HG02970 (cell line): ENCODE data around the gene MLN.

Source experiments
- ATAC-seq: cut with Tn5 transposase; IDR thresholded peaks from one replicate; pipeline ENCODE4 v1.9.1; 2021; ENCODE audit warnings: mild to moderate bottlenecking, moderate library complexity, moderate number of reproducible peaks; ENCODE audit not compliant: unreplicated experiment, low FRiP score

The MLN gene

GRCh38 chr6:33803571-33804053, at the start of gene MLN:
MLN (minus strand) TSS chr6:33804003; CDS start chr6:33801163, 2,840 bp downstream.
- ATAC-seq = no peak

GRCh38 chr6:33853026-33853425, 49.2 kb upstream of the MLN start:
- no peak for ATAC-seq

- no peak for ATAC-seq
These were observed 48.2 kb upstream of the MLN start for GRCh38 chr6:33851959-33852358.

- ATAC-seq = no peak
These were observed 47.2 kb upstream of the MLN start for GRCh38 chr6:33850869-33851541.

GRCh38 chr6:33850296-33850695, 46.5 kb upstream of the MLN start:
- no peak for ATAC-seq

- no peak for ATAC-seq
These were observed 45.8 kb upstream of the MLN start for GRCh38 chr6:33849500-33850075.

- no peak for ATAC-seq
These were observed 44.7 kb upstream of the MLN start for GRCh38 chr6:33848484-33848883.

GRCh38 chr6:33847867-33848266, 44.1 kb upstream of the MLN start:
- no peak for ATAC-seq

- no peak for ATAC-seq
These were observed 43.3 kb upstream of the MLN start for GRCh38 chr6:33847078-33847477.

- ATAC-seq = no peak
These were observed 42.4 kb upstream of the MLN start for GRCh38 chr6:33846226-33846625.

GRCh38 chr6:33845031-33845745, 41.4 kb upstream of the MLN start:
- no peak for ATAC-seq

GRCh38 chr6:33843131-33844121, 39.6 kb upstream of the MLN start:
- no peak for ATAC-seq

- ATAC-seq = no peak
These were observed 38.1 kb upstream of the MLN start for GRCh38 chr6:33841868-33842267.

GRCh38 chr6:33841070-33841469, 37.3 kb upstream of the MLN start:
- no peak for ATAC-seq

- ATAC-seq = no peak
These were observed 36.5 kb upstream of the MLN start for GRCh38 chr6:33840048-33840926.

- ATAC-seq = no peak
These were observed 35.7 kb upstream of the MLN start for GRCh38 chr6:33839399-33840047.

- no peak for ATAC-seq
These were observed 35.2 kb upstream of the MLN start for GRCh38 chr6:33838983-33839382.

- no peak for ATAC-seq
These were observed 34.3 kb upstream of the MLN start for GRCh38 chr6:33837971-33838665.
